Hematopoietic multipotent progenitor cell treated with erythropoietin and hydrocortisone succinate and interleukin-3 and kit ligand, for 15 days (in vitro differentiated cells): Measurements from ENCODE around the gene PMEL.
A peak's percentile ranks its signal among the peaks of the same experiment; 100 is the strongest.
"Not testable (repeated sequence)": the region's sequence is repeated elsewhere in the genome, so short reads cannot be mapped to it uniquely, and the experiment has no call there.

ENCODE experiments used
- DNase-seq: peaks from one replicate; pipeline ENCODE4 v3.0.0-alpha.2; 2015; ENCODE audit warnings: low spot score

PMEL gene

DNA sequence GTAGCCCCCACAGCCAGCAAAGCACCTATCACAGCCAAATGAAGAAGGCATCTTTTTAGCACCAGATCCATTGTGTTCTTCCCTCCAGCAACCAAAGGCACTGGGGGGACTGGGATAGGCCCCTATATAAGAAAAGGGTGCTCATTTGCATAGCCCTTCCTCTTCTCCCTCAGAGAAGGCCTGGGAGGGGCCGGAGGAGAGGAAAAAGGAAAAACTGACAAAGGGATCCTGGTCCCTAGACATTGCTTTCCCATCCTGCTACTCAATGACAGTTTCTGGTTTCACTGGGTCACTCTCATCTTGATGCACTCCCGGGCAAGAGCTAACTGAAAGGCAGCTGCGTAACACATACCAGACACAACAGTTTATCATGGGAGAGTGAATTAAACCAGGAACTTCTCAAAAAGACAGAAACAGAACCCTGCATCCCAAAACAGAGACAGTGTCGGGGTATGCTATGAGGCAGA, at the start of gene PMEL:
Gene PMEL (minus strand): TSS at position 102 of the 467 bp plus-strand sequence. CDS start 31 bp downstream, at position 71.
- no peak for DNase-seq

- DNase-seq = no peak
Measured at GRCh38 chr12:56014205-56014604, 48.4 kb upstream of the PMEL start.

- DNase-seq = no peak
Measured at GRCh38 chr12:56013482-56013881, 47.6 kb upstream of the PMEL start.

DNA sequence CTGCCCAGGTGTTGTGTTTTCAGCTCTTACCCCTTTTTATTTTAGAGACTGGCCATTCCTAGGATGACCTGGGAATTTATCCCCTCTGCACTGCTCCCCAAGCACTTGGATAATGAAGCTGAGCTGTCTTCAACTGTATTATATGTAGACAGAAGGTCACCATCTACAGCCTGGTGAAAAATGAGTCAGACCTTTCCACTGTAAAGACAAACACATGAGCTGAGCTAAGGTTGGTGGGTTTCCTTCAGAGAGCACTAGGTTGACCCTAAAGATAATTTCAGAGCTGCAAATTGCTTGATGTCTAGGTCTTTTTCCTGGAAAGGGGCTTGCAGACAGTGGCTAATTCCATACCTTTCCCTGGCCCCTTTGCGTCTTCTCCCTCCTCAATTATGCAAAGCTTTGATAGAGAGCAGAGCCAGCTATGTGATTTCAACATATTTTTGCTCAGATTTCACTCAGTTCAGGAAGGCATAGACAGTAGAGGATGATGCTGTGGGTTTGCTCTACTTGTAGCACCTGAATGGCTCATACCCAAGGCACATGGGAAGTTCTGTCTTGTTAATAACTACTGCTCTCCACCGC, 45.8 kb upstream of the PMEL start:
- no peak for DNase-seq

GRCh38 chr12:56010111-56010570, 44.3 kb upstream of the PMEL start:
- DNase-seq = no peak

DNA sequence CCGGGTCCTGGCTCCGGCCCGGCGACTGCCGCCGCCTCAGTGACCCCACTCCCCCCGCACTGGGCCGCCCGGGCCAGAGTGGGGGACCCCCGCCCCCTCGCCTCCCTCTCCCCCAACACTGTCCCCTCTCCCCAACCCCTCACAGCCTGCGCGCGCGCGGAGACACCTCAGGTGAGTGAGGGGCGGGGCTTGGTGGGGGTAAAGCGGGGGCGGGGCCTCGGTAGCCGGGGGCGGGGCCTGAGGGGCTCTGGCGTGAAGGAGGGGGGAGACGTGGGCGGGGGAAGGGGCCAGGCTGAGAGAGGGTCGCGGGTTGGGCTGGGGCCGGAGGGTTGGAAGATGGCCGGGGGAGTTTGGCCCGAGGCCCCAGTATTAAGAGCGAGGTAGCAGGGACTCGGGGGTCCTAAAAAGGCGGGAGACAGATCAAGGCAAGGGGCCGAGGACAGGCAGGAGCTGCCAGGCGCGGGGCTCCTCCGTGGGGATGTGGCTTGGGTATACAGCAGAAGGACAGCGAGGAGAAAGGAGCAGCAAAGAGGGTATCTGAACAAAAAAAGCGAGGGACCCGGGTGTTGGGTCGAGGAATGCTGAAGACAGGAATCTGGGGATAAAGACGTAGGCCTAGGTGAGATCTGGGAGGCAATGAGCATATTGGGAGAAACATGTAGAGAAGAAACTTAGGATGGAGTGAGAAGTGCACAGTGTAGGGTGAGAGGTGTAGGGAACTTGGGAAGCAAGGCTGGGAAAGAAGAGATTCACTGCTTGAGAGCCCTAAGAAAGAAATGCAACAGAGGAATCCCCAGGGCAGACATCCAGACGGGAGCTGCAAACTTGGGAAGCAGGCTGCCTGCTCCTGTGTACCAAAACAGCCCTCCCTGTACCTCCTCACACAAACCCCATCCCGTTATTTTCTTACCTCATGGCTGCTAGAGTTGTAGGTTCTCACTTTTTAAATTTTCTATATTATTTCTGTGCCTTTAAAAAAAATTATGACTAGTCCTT, 42.0 kb upstream of the PMEL start:
- DNase-seq = peak; percentile 44

DNA sequence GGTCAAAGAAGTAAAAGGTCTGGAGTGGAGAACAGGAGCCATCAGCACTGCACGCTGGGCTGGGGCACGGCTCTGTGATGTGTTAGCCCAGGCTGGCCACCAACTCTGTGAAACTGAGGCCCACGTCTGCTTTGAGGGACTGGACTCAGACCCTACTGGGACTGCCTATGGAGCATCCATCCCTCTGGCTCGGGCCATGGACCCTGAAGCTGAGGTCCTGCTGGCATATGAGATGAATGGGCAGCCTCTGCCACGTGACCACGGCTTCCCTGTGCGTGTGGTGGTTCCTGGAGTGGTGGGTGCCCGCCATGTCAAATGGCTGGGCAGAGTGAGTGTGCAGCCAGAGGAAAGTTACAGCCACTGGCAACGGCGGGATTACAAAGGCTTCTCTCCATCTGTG, 38.4 kb upstream of the PMEL start:
- DNase-seq = no peak

DNA sequence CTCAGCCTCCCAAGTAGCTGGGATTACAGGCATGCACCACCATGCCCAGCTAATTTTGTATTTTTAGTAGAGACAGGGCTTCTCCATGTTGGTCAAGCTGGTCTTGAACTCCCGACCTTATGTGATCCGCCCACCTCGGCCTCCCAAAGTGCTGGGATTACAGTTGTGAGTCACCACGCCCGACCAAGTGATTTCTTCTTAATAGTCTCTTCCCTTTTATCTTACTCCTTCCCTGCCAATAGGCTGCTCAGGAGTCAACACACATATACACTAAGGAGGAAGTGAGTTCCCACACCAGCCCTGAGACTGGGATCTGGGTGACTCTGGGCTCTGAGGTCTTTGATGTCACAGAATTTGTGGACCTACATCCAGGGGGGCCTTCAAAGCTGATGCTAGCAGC, 37.5 kb upstream of the PMEL start:
- DNase-seq = not testable (repeated sequence)

GRCh38 chr12:56001487-56002100, 35.8 kb upstream of the PMEL start:
- DNase-seq = no peak

DNA sequence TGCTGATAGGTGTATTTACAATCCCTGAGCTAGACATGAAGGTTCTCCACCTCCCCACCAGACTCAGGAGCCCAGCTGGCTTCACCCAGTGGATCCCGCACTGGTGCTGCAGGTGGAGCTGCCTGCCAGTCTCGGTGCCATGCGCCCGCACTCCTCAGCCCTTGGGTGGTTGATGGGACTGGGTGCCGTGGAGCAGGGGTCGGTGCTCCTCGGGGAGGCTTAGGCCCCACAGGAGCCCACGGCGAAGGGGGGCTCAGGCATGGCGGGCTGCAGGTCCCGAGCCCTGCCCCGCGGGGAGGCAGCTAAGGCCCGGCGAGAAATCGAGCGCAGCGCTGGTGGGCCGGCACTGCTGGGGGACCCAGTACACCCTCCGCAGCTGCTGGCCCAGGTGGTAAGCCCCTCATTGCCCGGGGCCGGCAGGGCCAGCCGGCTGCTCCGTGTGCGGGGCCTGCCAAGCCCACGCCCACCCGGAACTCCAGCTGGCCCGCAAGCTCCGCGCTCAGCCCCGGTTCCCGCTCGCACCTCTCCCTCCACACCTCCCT, 34.2 kb upstream of the PMEL start:
- not testable (repeated sequence) for DNase-seq

DNA sequence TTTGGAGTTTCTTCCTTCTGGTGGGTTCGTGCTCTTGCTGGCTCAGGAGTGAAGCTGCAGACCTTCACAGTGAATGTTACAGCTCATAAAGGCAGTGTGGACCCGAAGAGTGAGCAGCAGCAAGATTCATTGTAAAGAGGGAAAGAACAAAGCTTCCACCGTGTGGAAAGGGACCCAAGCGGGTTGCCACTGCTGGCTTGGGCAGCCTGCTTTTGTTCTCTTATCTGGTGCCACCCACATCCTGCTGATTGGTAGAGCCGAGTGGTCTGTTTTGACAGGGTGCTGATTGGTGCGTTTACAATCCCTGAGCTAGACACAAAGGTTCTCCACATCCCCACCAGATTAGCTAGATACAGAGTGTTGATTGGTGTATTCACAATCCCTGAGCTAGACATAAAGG, 33.7 kb upstream of the PMEL start:
- DNase-seq = not testable (repeated sequence)

GRCh38 chr12:55997535-55997859, 31.7 kb upstream of the PMEL start:
- no peak for DNase-seq

DNA sequence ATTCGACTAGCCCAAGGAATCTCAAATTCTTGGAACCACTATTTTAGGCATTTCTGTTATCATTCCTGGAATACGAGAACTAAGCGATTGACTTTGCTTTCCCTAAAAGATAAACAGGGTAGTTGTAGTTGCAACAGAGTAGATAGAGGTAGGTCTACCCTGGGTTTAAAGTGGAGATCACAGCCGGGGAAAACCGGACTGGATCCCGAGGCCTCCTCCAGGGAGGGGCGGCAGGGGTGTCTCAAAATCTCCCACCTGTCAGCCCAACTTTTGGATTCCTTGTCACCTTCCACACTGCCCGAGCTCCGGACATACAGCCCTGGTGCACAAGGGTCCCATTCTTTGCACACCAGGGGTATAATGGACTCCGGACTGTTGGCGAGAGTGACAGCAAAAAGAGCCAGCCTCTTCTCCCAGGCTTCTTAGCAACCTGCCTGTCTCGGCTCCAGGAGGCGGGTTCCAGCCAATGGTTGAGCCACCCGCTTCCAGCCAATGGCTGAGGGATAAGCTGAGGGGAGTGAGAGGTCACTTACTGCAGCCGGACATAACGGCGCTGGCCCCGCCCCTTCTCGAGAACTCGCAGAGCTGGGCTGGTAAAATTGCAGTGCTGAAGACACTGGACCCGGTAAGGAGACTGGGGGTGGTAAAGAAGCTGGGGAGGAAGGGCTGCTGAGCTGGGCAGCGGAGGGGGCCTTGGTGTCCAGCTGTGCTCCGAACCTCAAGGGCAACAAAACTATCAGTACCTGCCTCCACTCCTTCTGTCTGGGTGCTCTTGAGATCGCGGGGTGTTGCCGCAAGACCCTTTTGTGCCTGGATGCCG, 31.1 kb upstream of the PMEL start, which contains the start of gene SUOX:
Gene SUOX (plus strand): TSS at position 562 of the 820 bp plus-strand sequence. CDS start 4,946 bp downstream, outside the sequence.
- DNase-seq = peak; percentile 64

GRCh38 chr12:55996201-55996714, 30.4 kb upstream of the PMEL start:
- DNase-seq = peak; percentile 82

DNA sequence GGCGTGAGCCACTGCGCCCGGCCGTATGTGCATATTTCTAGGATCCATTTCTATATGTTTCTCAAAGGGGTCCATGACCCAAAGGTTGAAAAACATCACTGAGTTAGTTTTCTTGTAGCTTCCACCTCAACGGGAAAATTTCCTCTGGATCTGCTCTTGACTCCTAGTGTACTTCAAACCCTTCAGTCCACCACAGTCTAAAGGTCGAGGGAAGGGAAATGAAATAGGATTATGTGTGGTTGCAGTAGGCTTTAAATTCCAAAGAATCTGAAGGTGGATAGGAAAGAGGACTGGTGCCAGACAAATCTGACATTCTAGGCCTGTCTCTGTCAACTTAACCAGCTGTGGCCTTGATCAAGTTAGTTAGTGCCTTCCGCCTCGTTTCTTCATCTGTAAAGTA, 29.5 kb upstream of the PMEL start:
- DNase-seq = no peak

- DNase-seq = no peak
Measured at GRCh38 chr12:55993230-55993853, 27.5 kb upstream of the PMEL start.

- no peak for DNase-seq
Measured at GRCh38 chr12:55991110-55991509, 25.3 kb upstream of the PMEL start.

DNA sequence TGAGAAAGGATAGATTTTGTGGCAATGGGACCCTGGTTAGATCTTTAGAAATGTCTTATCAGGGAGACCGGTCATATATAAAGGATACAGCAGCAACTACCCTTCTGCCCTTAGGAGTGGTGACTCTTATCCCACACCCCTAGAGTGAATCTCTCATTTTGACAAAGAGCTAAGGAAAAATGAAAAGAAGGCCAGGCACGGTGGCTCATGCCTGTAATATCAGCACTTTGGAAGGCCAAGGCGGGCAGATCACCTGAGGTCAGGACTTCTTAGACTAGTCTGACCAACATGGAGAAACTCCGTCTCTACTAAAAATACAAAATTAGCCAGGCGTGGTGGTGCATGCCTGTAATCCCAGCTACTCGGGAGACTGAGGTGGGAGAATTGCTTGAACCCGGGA, 20.1 kb upstream of the PMEL start:
- not testable (repeated sequence) for DNase-seq

GRCh38 chr12:55985341-55985740, 19.5 kb upstream of the PMEL start:
- DNase-seq = no peak

DNA sequence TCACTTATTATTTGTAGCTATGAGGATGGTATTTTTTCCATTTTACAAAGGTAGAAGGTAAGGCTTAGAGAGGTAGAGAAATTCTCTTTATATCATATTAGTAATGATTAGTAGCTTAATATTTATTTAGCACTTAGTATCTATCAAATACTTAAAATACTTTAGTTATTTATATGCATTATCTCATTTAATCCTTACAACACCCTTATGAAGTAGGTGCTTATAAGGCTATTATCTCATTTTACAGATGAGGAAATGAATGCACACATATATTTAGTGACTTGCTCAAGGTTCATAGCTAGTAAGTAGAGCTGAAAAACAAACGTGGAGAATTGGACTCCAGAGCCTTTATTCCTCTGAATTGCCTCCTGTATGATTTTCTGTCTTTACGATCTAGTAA, 19.0 kb upstream of the PMEL start:
- no peak for DNase-seq
